GM18517 (cell line): ENCODE results near the gene GPR135.

ENCODE experiments used
- ATAC-seq: cut with Tn5 transposase; IDR thresholded peaks from one replicate; pipeline ENCODE4 v1.9.1; 2021; ENCODE audit warnings: mild to moderate bottlenecking, moderate library complexity; ENCODE audit not compliant: unreplicated experiment

Gene GPR135

GRCh38 chr14:59465316-59466135 lies at the start of gene GPR135:
GPR135 (minus strand) TSS chr14:59465380; CDS start chr14:59465226, 154 bp downstream.
- peak; percentile 22 for ATAC-seq

DNA sequence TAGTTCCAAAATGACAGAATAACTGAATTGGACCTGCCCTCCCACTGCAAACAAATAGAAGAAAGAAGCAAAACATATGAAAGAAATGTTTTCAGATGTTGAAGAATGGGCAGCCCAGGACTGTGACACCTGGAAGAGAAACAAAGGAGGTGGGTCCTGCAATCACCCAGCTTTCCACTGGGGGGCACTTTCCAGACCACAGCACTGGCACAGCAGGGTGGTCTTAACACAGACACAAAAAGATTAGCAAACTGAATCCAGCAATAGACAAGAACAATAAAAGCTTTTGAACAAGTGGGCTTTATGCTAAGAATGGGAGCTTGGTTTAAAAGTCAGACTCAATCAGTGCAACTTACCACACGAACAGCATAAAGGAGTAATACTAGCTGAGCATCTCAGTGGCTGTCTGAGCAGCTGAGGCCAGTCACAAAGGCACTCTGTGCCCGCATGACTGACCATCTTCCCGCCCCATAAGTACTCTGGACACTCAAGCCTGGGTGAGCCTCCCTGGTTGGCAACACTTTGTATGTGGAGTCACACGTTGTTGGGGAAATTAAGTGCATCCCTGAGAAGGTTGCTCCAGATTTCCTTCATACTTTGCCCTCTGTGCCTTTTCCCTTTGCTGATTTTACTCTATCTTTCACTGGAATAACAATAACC lies 46.9 kb upstream of the GPR135 start:
- ATAC-seq: no peak

GRCh38 chr14:59510966-59511365 lies 45.8 kb upstream of the GPR135 start:
- no peak for ATAC-seq

- ATAC-seq: no peak
These were observed 44.8 kb upstream of the GPR135 start for GRCh38 chr14:59510001-59510400.

GRCh38 chr14:59509101-59509500 lies 43.9 kb upstream of the GPR135 start:
- ATAC-seq: no peak

- ATAC-seq: no peak
These were observed 42.5 kb upstream of the GPR135 start for GRCh38 chr14:59507752-59508103.

DNA sequence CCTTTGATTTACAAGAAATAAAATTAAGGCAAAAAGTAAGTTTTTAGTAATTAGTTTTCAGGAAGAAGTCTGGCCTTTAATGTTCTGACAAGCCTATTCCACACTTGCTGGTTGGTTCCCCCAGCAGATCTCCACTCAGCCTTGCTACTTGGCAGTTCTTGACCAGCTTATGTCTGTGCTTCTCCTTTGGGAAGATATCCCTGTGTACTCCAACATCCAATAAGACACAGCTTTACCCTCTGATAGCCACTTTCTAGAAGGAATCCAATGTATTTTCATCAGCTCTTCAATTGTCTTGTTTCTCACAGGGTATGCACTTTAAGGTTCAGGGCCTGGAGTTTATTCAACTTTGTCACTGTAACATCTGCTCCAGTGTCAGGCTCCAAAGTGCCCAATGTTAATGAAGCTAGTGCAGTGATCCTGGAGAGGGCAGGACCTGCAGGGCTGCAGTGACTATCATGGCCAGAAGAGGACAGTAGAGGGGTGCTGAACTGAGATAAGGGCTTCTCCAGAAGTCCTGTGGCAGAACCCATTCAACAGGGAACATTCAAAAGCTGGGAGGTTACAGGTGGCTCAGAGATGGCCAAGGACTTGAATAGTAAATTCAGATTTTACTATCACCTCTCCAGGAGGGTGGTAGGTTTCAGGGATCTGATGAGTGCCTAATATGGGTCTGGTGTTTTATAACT lies 42.0 kb upstream of the GPR135 start:
- no peak for ATAC-seq

DNA sequence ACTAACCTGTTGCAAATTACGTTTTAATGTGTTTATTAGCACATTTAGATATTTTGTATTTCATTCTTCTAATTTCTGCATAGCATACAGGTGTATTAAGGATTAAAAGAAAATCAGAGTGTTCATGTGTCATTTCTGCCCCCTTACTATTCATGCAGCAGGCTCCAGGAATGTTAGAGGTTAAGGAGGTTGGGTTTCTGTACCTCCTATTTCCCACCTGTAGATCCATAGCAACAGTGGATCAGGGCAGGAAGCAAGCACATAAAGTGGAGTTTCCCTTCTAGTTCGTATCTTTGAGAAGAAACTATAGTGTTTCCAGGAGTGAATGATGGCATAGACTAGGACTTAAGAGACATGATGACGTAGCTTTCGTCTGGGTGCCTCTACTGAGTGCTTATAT lies 38.1 kb upstream of the GPR135 start:
- ATAC-seq: no peak

- ATAC-seq: no peak
These were observed 35.6 kb upstream of the GPR135 start for GRCh38 chr14:59500732-59501131.

DNA sequence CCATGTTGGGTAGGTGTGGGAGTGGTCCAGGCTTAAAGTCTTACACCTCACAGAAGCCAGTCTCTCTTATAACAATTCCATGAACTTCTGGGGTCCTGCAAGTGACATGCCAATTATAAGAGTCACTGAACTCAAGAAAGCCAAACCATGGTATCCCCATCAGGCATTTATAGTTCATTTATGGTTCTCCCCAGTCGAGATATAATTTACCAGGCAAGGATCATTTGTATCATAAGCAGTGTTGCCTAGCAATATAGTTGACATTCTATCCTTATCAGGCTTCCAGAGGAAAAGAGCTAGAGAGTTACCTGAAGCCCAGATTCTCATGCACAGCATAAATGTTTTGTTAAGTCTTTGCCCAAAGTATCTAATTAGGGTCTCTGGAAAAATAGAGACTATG lies 27.2 kb upstream of the GPR135 start:
- ATAC-seq: no peak

GRCh38 chr14:59490756-59491155 lies 25.6 kb upstream of the GPR135 start:
- ATAC-seq: no peak

DNA sequence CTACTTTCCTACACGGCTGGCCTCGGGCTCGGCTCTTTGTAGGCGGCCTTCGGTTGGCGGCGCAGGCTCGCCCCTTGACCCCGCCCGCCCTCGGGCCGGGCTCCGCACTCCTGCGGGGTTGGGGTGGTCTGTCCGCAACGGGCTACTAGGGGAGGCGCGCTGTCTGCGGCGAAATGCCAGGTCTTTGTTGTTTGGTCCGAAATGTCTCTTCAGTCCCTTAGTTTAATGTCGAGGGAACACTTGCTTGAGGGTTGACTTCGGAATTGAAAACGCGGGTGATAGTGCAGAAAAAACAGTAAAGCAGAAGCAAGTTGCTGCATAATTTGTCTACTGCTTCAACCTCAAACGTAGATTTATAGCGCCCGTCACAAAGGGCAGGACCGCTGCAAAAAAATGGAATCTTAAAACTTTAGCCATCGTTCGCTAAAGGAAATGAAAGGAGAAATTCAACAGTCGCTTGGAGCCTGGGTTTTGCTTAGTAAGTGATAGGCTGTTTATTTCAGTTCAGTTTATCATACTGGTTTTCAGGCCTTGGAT lies 19.5 kb upstream of the GPR135 start:
- ATAC-seq: peak; percentile 51

DNA sequence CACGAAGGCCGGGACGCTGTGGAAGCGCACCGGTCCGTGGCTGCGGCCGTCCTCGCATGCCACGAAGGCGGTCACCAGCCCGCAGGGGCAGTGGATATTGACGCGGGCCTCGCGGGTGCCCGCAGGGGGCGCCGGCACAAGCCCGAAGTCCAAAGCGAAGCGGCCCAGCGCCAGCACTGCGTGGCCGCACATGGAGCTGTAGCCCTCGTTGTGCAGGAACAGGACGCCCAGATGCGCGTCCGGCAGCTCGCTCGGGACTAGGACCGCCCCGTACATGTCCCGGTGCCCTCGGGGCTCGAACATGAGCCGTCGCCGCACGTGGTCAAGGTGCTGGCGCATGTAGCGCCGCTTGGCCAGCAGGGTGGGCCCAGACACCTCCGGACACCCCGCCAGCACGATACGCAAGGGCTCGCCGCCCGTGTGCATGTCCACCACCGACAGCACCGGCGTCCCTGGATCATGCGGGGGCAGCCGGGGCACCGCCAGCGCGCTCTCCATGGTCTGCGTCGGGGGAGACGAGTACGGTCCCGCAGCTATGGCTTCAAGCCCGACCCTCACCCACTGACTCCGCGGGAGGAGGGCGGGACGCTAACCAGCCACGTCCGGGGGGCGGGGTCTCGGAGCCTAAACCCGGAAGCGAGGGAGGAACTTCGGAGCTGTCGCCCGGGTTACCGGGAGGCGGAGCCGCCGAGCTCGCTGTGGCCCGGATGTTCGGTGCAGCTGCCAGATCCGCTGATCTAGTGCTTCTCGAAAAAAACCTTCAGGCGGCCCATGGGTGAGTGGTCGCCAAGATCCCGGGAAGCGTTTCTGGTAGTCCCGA lies 18.8 kb upstream of the GPR135 start, which contains the start of the genes JKAMP and L3HYPDH:
Gene JKAMP (plus strand): TSS at position 699 of the 820 bp plus-strand sequence. CDS start 73 bp downstream, at position 772.
Gene L3HYPDH (minus strand): TSS at position 590 of the 820 bp plus-strand sequence. CDS start 92 bp downstream, at position 498.
- ATAC-seq: peak; percentile 81

- ATAC-seq: no peak
These were observed 18.2 kb upstream of the GPR135 start for GRCh38 chr14:59483363-59483762.

- ATAC-seq: no peak
These were observed 17.6 kb upstream of the GPR135 start for GRCh38 chr14:59482541-59483331.

- ATAC-seq: no peak
These were observed 16.8 kb upstream of the GPR135 start for GRCh38 chr14:59481871-59482540.

DNA sequence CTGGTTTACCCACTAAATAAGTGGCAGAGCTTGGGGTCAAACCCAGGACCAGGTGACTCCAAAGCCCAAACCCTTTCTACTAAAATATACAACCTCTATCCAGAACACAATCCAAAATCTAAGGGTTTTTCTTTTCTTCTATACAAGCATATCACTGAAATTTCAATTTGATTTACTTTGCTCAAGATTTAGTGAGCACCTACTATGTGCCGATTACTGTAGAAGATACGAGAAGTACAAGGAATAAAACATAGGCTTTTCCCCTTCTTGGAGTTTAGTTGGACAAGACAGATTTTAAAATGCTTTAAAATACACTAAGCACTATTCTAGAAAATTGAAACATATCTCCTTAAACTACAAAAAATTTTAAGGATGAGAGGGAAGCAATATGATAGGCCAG lies 16.2 kb upstream of the GPR135 start:
- no peak for ATAC-seq

GRCh38 chr14:59480166-59480565 lies 15.0 kb upstream of the GPR135 start:
- no peak for ATAC-seq

- no peak for ATAC-seq
These were observed 13.4 kb upstream of the GPR135 start for GRCh38 chr14:59478540-59478939.
